AG08396 (cell line): ENCODE measurements around the gene AATK.
"Not testable (repeated sequence)": the region's sequence is repeated elsewhere in the genome, so short reads cannot be mapped to it uniquely, and the experiment has no call there.

Experiments
- DNase-seq: peaks from one replicate; pipeline ENCODE4 v3.0.0; 2012; ENCODE audit warnings: low spot score, mixed read lengths

AATK gene

DNA sequence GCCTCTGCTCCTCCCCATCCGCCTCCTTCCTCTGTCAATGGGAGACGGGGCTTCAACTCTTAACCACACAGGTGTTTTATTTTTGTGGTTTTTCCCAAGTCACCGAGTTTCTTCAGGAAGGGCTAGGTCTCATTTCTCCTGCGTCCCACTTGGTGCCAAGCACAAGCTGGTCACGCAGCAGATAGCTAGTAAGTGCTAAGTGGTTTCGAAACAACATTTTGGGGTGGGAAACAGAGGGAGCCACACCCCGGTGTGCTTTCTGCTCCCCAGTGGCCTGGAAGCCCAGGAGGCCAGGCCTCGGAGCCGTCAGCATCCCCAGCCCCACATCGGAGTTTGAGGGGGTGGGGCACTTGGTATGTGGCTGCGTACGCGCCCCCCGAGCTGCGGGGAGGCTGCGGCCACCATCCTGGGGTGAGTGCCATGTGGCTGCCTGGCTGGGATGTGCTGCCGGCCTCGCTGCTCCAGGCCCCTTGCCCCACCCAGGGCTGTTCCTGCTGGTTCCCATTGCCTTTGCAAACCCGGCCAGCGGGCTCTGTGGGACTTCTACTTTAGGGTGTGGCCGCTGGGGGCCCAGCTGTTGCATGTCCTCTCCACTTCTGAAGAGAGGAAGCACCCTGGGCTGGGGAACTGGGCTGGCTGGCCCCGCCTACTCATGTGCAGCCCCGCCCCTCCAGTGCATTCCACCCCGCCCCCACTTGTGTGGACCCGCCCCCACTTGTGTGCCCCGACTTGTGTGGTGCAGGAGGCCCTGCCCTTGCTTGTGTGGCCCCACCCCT is 75.5 kb downstream of the AATK start:
- DNase-seq = peak; percentile 67

DNA sequence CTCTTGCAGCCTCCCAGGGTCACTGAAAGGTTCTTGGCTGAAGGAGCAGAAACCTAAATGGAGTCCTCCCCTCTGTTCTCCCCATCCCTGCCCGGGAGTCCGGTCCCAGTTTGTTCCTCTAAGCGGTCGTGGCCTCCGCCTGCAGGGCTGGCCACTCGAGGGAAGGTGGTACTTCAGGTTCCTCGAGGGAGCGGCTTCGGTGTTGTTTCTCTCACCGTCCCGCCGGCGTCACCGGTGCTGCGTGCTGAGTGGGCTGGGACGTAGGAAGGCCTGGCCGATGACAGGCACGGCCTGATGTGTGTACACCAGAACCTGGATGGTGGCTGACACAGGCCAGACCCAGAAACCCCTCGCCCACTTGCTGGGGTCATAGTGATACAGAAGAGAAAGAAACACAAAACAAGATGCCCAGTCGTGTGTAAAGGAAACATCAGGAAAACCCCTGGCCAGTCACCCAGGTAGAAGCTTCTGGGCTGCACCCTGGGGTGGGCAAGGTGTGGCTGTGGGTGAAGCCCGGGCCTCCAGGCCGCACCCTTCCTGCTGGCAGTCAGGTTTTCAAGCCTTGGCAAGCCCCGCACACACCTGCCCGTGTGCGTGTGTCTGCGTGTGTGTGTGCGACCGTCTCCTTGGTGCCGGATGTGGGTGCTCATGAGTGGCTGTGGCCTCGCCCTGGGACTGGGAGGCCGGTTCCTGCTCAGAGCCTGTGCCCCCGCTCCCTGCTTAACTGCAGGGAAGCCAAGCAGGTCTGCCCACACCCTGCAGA is 79.1 kb downstream of the AATK start:
- DNase-seq = no peak

DNA sequence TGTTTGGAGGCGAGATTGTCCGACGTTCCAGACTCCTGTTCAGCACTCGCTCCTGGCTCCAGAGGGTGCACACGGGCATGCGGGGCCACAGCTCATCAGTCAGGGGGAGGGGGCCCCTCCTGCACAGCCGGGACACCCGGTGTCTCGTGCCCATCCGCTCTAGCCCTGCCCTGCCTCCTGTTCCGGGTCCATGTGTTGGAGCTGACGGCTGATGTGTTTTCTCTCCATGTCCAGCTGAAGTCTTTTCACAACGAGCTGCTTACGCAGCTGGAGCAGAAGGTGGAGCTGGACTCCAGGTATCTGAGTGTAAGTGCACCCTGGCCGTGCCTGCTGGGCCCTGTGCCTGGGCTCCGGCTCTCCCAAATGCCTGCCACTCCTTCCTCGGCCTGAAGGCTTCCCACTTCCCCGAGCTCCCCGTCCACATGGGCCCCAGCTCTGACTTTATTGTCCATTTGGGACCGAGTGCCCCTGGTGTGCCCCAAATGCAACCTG is 80.6 kb downstream of the AATK start:
- DNase-seq = no peak

DNA sequence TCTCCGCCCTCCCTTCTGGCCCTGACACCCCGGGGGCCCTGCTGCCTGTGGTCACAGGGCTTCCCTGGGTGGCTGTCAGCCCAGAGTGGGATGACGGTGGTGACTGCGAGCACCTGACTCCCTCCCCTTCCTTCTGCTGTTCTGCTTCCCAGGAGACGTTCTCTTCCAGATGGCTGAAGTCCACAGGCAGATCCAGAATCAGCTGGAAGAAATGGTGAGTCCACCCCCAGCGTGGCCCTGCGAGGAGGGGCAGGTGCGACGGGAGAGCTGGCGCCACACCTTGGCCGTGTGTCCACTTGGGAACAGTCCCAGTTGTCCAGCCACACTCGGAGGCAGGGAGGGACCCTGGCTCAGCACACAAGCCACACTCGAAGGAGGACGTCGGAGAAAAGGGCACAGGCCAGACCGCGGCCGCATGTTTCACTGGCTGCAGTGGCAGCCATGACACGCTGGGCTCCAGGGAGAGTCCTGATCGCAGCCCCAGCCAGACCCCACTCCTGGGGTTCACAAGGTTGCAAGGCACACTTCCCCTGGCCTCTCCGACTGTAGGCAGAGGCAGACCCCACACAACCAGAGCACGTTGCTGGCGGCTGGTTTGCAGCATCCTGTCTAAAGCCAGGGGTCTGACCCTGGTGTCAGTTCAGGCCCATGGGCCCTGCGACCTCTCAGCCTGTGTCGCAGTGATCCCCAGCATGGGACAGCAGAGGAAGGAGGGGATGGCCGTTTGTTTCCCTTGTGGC is 81.2 kb downstream of the AATK start:
- no peak for DNase-seq

DNA sequence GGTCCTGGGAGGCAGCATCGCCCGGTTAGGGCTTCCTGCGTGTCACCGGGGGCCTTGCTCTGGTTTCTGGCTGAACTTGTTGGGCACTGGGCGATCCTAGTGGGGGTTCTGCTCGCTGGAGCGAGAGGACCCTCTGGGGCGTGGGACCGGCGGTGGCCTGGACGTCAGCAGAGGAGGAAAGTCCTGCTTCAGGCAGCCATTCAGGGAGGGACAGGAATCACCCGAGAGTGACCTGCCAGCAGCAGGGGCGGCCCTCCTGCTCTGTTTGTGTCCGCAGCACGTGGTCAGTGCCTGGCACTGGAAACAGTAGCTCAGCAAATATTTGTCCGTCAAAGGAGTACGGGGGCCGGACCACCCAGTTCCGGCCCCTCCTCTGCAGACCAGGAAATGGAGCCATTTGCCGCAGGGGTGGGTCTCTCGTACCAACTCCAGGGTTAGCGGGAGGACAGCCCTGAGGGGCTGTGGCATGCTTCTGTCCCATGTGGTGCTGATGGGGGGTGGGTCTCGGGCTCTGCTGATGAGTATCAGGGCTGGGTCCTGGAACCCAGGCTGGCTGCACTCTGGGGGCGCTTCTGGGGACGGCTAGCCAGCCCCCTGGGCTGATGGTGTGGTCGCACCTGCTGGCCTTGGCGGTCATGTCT is 82.8 kb downstream of the AATK start:
- no peak for DNase-seq

DNA sequence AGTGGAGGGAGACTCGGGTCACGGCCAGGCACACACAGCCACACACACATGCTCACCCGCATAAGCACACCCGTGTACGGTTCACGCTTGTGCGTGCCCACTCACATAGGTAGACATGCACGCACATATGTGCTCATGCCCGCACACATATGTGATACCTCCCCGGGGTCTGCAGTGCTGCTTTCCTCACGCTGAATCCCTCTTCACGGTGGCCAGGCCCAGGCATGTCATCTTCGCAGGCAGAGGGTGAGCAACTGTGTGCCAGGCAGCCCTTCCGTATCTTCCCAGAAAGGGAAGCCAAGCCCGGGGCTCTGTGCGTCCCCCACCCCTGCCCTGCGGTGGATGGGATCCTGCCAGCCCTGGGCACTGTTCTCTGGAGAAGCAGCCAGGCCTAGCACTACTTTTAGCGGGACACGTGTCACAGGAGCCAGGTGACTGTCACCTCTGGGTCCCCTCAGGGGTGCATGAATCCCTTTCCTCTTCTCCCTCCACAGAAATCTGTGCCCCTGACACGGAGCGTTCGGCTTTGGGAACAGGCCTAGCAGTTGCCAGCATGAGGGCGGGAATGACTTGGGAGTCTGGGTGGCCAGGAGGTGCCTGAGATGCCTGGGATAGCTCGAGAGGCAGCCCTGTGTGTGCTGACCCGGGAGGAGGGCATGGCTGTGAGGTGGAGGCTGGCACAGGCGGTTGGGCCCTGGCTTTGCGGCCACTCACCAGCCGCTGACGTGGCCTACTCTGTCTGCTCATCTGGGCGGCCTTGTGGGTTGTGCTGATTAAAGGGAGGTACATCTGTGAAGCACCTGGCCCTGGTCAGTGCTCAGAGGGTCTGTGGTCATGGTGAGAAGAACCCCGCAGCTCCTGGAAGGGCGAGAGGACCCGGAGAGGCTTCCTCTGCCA is 83.6 kb downstream of the AATK start:
- no peak for DNase-seq

DNA sequence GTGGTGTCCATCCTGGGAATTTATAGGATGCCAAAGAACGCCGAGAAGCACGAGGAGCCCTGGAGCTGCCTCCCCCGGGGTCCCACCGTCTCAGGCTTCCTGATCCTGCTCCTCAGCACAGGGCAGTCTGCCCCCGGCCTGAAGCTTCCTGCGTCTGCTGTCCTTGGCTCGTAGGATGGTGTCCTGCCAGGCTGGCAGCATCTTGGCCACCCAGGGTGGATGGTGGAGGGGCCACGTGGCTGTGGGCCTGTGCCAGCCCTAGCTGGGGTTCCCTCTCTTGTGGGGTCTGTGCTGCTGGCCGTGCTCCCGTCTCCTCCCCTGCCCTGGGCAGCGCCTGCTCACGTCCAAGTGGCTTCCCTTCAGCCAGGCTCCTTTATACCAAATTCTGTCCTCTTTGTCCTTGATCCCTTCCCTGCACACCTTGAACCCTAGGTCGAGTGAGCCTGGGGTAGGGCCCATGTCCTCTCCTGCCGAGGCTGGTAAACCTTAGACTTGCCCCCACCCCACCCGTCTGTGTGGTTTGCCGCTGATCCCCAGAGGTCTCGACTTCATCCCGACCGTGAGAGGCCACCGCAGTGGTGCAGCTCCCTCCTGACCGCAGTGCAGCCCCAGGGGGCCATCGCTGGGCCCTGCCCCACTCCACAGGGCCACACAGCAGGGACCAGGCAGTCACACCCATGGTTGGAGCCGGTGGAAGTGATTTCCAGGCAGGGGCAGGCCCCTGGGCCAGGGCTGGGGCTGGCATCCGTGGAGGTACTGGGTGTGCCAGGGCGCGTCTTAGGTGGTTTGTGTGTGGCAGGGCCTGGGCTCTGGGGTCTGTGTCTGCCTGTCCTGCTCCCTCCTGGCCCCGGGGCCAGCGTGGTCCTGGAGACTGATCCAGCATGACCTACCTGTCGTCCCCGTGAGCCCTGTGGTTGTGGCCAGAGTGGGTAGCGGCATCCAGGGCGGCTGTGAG is 84.5 kb downstream of the AATK start:
- no peak for DNase-seq

DNA sequence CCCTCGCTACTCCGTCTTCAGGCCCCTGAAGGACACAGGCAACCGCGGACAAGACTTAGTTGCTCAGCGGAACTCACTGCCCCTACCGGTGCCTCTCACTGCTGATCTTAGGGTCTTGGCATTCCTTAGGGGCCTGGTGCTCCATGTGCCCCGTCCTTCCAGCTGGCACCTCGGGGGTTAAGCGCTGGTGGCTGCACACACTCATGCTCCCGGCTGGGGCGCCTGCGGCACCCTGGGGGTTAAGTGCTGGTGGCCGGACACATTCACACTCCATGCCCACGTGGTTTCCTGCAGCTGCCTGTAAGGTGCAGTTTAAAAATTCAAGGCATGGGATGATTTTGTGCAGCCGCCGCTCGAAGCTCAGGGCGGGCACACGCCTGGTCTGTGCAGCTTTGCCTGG is 86.0 kb downstream of the AATK start:
- no peak for DNase-seq

DNA sequence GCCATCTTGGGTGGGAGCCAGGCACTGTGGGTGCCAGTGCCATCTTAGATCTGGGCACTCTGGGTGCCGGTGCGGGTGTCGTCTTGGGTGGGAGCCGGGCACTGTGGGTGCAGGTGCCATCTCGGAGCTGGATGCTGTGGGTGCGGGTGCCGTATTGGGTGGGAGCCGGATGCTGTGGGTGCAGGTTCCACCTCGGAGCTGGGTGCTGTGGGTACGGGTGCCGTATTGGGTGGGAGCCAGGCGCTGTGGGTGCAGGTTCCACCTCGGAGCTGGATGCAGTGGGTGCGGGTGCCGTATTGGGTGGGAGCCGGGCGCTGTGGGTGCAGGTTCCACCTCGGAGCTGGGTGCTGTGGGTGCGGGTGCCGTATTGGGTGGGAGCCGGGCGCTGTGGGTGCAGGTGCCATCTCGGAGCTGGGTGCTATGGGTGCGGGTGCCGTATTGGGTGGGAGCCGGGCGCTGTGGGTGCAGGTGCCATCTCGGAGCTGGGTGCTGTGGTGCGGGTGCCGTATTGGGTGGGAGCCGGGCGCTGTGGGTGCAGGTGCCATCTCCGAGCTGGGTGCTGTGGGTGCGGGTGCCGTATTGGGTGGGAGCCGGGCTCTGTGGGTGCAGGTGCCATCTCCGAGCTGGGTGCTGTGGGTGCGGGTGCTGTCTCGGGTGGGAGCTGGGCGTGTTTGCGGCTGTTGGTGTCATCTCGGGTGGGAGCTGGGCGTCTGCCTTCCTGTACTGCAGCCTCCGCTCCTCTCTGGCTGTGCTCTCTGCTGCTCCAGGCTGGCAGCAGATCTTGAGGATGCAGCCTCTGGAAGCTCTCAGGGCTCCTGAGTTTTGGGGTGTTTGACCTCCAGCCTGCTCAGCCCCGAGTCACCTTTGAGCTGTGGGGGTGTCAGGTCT is 87.8 kb downstream of the AATK start:
- not testable (repeated sequence) for DNase-seq

DNA sequence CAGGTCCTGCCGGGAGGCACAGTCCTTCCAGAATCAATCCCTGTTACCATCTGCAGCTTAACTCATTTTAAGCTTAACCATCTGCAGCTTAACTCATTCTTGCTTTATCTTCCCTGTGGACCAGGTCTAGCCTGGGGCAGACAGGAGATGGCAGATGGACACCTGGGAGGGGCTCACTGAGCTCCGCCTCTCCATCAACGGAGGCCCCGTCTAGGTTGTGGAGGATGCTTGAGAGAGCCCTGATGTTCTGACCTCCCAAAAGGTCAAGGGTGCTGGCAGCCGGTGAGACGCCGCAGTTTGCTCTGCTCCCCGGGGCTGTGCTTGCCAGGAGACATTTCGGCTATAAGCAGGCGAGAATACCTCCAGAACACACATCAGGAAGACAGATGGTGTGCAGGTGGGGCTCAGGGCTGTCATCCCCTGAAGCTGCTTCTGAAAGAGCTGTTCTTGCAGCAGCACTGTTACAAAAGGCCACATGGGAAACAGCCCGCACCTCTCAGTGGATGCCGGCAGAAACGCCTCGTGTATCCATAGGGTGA is 89.8 kb downstream of the AATK start:
- no peak for DNase-seq

DNA sequence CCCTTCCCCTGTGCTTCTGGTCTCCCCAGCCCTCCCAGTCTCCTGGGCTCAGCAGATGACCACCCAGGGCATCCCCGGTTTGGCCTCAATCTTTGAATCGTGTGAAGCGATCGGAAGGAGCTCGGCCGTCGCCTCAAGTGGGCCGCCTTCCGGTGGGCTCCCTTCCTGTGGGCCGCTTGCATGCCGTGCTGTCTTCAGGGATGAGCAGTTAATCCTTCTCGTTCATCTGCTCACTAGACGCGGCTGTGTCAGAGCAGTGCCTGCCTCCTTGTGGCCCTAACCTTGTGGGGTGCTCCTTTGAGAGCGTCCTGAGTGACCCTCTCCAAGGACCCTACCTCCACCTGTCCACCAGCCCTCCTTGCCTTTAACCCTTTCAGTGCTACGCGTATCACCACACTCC is 90.7 kb downstream of the AATK start:
- DNase-seq = no peak

DNA sequence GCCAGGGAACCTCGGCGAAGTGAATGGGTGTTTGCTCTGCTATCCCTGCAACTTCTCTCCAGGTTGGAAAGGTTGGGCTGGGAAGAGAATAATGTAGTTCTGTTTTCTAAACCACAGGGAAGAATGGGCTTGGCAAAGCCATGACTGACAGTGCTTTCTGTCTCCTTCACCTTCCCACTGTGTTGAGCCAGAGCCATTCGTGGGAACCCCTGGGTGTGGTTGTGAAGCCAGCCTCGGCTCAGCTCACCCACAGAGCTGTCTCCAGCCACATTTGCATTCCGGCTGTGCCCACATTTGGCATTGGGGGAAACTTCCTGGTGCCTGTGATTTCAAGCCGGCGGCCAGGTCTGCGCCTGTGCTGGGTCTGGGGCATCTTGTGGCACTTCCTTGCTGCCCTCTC is 91.1 kb downstream of the AATK start:
- no peak for DNase-seq

DNA sequence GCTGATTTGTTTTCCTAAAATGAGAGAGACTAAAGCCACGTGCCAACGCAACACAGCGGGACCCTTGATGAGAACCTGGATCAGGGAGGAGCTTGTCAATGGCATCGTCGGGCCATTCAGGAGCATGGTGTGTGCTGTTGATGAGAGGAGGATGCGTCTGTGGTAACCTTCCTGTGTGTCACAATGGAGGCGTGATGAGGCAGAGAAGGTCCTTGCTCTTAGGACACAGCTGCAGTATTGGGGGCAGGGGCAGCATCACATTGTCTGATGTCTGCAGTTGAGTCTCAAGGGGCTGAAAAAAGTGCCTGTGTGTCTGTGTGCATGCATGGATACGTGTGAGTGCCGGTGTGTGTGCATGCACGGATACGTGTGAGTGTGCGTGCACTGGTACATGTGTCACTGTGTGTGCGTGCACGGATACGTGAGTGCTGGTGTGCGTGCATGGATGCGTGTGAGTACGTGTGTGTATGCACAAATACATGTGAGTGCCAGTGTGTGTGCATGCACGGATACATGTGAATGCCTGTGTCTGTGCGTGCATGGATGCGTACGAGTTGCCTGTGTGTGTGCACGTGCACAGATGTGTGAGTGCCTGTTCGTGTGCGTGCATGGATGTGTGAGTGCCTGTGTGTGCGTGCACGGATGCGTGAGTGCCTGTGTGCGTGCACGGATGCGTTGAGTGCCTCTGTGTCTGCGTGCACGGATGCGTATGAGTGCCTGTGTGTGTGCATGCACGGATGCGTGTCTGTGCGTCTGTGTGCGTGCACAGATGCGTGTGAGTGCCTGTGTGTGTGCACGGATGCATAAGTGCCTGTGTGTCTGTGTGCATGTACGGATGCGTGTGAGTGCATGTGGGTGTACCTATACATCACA is 91.8 kb downstream of the AATK start:
- DNase-seq = no peak

DNA sequence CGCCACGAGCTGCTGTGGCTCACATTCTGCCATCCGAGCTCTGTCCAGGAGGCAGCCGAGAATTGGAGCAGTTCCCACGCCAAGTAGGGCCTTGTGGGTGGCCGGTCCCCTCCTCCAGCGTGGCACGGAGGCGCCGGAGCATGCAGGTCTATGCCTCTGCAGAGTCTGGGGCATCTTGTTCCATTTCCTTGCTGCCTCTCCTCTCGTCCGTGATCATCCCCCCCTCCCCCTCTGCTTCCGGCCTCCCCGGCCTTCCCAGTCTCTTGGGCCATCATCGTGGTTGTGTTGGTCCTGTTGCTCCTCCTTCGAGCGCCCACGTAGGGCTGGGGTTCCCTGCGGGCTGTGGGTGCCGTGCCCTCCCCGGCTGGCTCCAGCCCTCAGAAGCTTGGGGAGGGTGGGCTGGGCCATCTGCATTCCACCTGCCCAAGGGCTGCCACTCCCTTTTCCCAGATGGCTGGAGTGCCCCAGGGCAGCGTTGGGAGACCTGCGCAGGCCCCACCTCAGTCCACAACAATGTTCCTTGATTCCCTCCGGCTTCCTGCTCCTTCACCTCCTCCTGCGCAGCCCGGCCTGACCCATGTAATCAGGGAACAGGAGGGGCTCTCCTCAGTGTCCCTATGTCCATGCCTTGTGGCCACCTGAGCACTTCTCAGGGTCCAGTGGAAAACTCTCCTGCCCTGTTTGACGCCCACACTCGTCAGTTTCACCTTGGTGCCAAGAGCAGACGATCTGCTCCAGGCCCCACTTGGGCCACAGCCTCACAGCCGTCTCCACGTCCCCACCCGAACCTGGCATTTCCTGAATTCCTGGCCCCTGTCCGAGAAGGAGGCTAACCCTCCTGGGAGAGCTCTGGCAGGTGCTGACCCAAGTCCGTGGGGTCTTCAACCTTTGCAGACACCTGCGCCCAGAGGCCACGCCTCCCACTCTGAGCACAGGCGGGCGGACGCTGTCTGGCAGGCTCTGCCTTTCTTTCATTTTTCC is 94.0 kb downstream of the AATK start:
- DNase-seq = no peak

DNA sequence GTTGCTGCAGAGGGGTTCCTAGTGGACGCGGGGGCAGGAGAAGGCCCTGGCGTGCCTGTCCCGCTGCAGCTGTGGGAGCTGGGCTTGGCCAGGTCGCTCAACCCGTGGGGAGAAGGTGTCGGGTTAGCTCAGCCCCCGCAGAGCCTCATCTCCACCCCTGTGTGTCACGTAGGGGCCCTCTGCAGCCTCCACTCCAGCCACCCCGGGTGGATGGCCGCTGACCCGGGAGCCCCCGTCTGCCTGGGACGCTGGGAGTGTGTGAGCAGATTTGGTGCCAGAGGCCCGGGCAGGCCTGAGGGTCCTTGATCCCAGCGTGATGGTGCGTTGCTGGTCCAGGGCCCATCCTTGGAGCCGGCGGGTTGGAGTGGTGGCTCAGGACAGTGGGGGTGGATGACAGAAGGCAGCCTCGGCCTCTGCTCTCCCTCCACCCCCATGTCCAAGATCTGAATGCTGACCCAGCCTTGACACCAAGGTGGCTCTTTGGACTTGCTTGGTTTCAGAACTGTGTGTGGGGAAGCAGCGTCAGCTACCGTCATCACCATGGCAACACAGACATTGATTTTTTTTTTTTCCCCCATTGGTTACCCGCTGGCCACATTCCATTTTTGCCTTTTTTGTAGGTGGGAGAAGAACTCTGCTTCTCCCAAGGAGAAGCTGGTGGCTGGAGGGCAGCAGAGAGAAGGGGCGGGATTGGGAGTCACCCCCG is 95.3 kb downstream of the AATK start:
- DNase-seq = no peak

DNA sequence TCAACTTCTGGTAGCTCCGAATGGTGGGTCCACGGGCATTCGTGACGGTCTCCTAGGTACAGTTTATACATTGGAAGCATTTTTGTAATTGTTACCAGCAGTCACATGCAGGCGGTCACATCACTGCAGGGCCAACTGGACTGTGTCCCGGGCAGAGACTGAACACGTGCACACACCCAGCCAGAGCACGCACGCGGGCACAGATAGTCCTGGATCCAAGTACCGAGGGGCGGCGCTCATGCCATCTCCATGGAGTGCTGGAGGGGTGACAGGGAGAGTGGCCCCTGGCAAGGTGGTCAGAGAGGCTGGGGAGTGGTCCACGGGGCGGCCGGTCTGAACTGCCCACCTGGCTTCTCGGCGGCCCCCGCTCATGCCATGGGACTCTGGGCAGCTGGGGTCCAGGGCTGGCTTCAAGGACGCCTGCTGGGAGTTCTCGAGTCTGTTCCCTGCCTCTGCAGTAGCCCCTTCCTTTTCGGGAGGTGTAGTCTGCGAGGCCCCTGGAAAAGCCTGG is 96.8 kb downstream of the AATK start:
- no peak for DNase-seq
